HG02840 (cell line): Measurements from ENCODE around the gene KIAA1328.
"Not testable (repeated sequence)": the region's sequence is repeated elsewhere in the genome, so short reads cannot be mapped to it uniquely, and the experiment has no call there.

ENCODE experiments used
- ATAC-seq: cut with Tn5 transposase; IDR thresholded peaks from one replicate; pipeline ENCODE4 v1.9.1; 2021; ENCODE audit warnings: mild to moderate bottlenecking, moderate library complexity, moderate number of reproducible peaks; ENCODE audit not compliant: unreplicated experiment, low FRiP score

KIAA1328 gene

DNA sequence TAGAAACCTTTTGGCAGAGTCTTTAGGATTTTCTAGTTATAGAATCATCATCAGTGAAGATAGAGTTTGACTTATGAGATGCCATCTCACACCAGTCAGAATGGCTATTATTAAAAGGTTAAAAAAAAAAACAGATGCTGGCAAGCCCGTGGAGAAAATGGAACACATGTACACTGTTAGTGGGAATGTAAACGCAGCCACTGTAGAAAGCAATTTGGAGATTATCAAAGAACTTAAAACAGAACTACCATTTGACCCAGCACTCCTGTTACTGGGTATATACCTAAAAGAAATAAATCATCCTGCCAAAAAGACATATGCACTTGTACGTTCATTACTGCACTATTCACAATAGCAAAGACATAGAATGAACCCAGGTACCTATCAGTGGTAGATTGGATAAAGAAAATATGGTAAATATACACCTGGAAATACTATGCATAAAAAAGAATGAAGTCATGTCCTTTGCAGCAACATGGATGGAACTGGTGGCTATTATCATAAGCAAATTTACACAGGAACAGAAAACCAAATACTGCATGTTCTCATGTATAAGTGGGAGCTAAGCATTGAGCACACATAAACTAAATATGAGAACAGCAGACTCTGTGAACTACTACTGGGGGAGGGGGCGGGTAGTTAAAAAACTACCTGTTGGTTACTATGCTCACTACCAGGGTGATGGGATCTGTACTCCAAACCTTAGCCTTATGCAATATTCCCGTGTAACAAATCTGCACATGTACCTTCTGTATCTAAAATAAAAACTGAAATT, 279.0 kb downstream of the KIAA1328 start:
- no peak for ATAC-seq

DNA sequence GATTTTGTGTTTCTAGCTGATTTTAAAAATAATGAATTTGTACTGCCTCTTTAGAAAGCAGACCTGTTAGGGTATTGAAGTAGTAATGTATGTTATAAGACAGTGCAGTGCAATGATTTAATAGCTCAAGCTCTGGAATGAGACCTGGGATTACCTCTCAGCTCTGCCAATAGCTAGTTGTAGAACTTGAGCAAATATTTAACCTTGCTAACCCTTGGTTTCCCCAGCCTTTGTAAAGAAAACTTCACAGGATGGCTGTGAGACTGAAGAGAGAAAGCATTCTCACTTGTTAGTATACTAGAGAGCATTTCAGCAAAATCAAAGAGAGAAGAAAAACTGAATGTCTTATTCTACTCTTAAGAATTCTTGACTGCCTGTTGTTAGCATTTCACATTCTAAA, 293.9 kb downstream of the KIAA1328 start:
- no peak for ATAC-seq

DNA sequence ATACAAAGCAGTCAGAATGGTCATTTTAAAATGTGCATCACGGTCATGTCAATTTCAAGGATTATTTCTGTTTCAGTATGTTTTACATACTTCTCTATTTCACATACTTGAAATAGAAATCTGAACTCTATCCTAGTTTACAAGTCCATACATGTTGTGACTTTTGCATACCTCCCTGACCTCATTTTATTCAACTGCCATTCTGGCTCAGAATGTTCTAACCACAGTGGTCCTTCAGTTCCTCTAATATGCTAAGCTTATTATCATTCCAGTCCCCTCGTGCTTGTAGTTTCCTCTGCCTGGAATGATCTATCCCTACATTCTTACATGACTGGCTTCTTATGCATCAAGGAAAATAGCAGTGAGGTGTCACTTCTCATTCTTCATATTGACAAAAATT, 295.6 kb downstream of the KIAA1328 start:
- no peak for ATAC-seq

DNA sequence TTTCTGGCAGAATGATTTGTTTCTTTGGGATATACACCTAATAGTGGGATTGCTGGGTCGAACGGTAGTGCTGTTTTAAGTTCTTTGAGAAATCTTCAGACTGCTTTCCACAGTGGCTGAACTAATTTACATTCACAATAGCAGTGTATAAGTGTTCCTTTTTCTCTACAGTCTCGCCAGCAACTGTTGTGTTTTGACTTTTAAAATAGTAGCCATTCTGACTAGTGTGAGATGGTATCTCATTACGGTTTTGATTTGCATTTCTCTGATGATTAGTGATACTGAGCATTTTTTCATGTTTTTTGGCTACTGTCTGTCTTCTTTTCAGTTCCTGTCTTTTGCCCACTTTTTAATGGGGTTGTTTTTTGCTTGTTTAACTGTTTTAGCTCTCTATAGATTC, 306.2 kb downstream of the KIAA1328 start:
- ATAC-seq, result no peak

DNA sequence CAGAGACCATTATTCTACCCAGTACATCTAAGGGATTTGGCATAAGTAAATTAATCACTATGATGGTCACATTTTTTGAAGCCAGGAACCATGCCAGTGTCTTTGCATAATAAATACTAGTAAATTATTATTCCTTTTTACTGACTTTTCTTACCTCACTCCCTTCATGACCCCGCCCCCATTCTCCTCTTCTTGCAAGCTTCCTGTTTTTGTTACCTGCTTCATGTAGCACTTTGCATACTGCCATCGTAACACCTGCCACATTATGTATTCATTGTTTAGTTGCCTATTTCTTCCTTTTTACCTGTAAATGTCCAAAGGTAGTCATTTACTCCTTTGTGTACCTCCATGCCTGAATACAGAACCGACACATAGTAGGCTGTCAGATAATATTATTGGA, 309.5 kb downstream of the KIAA1328 start:
- ATAC-seq, result no peak

DNA sequence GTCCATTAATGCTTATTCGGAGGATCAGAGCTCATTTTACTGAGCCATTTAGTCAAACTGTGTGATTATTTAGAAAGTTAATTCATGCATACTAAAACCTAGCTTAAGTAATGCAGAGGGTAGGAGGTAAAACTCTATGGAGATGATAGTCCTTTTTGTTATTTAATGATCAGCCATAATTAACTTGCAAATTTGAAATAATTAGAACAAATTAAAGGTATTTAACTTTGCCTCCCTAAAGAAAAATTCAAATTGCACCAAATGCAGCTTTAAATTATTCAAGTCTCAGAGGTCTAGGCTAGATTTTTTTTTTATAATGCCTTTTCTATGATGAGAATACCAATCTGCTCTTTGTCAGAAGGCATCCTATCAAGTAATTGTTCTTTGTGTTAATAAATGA, 310.9 kb downstream of the KIAA1328 start:
- ATAC-seq, result no peak

DNA sequence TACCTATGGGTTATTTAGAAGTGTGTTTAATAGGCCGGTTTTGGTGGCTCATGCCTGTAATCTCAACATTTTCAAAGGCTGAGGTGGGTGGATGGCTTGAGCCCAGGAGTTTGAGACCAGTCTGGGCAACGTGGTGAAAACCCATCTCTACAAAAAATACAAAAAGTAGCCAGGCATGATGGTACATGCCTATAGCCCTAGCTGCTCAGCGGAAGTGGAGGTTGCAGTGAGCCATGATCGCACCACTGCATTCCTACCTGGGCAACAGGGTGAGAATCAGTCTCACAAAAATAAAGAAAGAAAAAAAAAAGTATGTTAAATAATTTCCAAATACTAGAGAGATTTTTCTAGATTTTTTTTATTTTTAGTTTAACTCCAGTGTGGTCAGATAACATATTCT, 316.0 kb downstream of the KIAA1328 start:
- ATAC-seq, result no peak

DNA sequence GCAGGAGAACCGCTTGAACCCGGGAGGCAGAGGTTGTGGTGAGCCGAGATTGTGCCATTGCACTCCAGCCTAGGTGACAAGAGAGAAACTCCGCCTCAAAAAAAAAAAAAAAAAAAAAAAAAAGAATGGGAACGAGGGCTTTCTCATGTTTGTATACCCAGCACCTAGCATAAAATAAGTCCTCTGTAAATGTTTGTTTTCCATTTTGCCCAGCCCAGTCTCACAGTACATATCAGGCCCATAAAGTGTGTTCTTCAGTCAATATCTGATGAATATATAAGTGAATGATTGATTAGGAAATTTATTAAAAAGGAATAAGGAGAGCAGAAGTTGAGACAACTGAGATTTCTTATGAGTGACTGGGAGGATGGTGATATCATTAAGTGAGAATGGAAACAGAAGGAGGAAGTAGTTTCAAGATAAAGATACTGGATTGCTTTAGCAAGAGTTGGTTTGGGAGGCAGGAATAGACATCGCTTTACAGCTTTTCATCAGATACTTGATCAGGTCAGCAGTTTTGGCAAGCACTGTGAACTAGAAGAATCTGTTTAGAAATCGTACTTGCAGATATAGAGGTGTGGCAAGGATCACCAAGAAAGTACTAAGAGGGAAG, 327.5 kb downstream of the KIAA1328 start:
- ATAC-seq, result no peak

DNA sequence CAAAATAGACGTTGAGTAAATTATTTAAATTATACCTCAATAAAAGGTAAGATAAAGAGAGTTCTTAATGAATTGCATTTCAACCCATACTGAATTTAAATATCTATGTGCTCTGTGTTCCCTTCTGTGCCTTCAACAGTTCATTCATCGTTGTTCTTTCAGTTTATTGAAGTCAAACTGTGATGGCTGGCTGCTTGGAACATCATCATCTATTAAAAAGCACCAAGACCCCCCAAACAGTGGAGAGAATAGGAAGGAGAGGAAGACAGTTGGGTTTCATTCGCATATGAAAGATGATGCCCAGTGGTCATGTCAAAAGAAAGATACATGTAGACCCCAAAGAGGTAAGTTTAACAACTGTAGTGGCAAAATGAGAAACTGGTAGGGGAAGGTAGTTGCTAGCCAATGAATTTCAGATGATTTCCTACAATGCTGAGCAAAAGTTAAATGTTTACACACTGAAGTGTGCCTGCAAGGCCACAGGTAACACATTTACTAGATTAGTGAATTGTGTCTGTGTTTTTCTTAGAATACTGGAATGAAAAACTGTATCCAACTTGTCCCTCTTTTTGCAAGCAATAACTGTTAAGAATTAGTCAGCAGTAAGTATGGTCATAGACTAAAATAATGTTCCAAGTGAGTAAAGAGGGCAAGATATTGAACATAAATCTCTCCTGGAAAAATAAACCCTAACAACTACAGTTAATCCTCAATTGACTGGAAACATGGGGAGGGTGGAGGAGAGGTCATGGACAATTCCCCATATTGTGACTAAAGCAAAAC, 331.3 kb downstream of the KIAA1328 start:
- ATAC-seq, result no peak

DNA sequence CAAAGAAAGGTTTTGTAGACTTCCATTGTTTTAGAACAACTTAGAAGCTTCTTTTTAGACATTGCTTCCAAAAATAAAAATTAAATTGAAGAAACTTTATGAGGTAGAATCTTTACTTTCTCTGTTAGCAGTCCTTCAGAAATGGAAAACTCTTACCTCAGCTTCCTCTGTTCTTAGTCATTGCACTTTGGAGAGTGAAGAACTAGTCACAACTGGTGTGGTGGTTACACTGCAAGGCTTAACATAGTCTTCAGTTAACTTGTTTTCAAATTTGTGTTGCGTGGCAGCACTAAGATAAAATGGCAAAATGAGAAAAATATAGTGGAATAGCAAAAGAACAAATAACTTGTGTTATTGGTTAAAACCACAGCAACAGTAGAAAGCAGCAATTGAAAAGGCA, 332.6 kb downstream of the KIAA1328 start:
- ATAC-seq, result no peak

DNA sequence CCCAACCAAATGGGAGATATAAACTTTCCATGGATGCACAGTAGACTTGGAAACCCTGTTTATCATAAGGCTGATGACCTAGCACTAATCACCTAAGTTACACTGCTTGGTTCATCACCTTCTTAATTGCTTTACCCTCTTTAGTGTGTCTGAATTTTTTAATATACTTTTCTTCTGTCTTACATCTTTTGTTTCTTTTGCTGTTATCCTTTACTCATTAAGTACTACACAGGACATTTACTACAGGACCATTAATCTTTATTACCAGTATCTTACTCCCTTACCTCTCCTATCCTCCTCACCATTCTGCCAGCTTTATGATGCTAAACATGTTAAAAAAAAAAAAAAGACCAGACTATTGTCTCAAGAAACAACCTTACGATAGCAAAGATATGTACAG, 333.6 kb downstream of the KIAA1328 start:
- ATAC-seq, result no peak

DNA sequence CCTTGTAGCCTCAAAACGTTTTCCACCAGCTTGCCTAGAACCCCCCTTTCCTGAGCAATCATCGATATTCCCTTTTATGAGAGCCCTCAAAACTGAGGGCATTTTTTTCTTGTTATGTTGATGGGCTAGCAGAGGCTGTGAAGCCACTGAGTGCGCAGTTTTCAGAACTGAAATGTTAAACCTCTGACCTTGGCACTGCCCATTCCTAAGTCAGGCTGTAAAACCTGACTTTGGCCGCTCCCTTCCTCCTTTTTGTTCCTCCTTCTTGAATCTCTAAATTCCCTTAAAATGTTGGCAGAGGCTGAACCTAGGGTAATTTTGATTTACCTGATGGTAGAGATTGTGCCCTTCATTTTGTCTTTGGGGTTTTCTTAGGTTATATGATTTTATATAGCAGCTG, 334.2 kb downstream of the KIAA1328 start:
- ATAC-seq, result no peak

DNA sequence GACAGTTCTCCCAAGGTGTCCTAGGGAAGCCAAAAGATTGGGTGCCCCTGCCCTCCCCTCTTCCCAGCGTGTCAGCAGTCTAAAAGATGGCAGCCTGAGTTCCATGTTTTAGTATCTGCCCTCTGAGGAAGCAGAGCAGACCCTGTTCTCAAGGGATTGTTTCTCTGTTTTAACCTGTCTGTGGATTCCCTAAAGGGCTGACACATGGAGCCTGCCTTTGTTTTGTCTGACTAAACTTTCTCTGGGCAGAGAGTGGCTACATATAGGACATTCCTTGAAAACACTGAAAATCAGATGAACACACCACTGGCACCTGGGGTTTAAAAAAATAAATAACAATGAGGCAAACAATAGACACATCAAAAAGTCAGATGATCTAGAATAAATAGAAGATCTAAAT, 337.6 kb downstream of the KIAA1328 start:
- ATAC-seq, result no peak

DNA sequence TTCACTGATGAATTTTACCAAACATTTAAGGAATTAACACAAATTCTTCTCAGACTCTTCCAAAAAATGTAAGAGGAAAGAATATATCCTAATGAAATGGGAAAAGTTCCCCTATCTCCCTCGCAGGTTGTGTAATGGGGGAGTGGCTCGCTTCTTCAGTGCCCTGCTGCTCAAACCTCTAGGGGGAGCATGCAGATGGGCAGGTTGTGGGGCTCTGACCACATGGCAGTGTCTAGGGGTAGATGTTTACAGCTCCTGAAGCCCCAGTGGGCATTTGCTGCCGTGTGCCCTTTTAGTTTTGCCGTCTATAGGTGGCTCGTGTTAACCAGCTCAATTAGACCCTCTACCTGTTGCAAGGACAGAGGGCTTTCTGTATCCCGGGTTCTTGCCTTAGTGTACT, 338.0 kb downstream of the KIAA1328 start:
- ATAC-seq, result not testable (repeated sequence)

DNA sequence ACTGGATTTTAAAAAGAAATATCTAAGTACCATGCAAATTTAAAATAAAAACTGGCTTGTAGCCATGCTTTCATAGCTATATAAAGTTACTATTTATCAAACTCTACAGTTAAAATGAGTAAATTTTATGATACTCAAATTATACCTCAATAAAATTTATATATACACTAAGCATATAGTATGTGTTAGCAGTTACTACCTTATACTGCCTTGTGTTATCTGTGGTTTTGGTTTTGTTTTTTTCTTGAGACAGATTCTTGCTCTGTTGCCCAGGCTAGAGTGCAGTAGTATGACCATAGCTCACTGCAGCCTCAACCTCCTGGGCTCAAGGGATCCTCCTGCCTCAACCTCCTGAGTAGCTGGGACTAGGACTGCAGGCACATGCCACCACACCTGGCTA, 342.1 kb downstream of the KIAA1328 start:
- ATAC-seq, result no peak

DNA sequence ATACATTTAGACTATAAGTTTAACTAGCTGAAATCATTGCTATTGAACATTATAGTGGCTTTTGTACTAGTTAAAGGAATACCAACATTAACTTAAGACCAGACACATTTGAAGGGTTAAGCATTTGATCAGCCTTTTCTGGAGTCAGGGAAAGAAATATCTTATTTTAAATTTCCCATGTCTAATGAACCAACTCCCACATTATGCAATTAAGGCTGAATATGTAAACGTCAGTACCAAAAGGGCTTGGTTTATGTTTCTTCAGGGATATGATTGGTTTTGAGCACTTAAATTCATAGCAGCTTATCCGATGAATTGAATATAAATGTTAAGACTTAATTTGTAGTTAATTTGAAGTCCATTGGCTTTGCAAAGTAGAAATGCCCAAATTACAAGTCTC, 344.5 kb downstream of the KIAA1328 start:
- no peak for ATAC-seq

DNA sequence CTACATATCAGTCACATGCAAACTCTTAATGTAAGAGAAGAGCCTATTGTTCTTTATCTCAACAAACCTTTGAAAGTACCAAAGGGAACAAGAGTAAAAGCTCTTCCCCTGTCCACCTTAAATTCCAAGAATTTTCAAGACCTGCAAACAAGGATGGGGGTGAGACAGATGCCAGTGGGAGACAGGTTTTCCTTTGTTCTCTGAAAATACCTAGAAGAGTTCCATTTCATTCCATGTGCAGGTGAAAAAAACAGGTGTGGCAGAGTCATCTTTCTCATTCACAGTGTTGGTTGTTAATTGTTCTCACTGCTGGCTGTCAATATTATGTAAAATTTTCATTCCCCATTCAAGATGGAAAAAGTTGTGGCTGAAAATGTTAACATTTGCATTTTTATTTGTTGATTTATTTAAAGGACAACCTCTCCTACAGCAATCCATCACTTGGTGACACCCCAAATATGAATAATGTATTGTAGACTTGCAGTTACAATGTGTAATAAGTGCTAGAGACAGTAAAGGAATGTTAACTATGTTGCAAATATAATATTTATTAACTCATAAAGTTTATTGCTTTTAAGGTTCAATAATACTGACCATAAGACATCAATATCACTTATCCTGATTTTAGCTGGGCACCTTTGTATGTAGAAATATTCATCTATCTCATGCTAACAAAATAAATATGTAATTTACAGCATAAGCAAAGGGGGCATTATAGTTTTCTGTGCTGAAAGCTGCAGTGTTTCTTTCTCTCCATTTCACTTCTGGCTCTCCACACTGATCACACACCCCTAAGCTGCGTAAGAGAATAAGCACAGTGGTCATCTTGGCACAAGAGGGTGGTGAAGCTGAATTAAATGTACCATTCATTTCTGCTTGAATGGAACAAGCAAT, 347.0 kb downstream of the KIAA1328 start:
- no peak for ATAC-seq

DNA sequence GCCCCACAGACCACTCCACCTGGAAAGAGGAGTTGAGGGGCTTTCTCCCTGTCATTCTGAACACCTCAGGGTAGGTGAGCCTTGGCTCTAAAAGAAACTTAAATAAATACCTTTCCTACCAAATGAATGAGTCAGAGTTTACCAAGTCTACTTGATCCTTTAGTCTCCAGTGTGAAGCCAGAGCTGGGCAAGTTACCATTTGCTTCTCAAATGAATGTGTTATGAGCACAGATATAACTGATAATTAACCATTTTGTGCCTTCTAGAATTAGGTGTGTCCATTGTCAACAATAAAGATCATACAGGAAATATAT, 347.7 kb downstream of the KIAA1328 start:
- ATAC-seq, result no peak

DNA sequence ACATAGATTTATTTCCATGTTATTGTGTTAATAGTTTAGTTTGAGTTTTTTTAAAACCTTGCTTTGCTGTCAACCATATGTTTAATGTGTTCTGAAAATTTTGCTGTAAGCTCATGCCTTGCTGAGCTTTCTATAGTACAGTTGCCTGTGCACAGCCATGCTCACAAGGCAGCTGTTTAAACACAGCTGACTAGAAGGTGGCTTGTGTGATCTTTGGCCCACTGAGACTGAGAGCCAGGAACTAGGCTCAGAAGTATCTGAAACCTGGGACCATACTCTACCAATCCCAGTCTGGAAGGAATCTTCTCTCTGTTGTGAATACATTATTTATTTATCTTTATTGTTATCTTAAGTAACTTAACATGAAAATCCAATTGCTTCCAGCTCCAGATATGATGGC, 350.5 kb downstream of the KIAA1328 start:
- no peak for ATAC-seq

DNA sequence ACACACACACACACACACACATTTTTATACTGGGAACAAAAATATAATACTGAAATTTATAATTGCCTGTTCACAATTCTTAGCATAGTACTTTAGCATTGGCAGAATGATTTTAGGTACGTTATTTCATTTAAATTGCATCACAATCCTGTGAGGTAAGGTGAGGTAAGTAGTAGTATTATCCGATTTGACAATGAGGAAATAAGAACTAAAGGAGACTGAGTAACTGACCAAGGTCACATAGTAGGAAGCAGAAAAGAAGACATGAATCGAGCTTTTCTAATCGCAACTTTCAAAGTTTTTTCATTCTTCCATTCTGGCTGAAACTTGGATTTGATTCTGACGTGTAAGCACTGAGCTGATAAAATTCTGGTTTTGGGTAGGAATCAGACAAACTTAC, 351.2 kb downstream of the KIAA1328 start:
- no peak for ATAC-seq
